ENCODE data around the gene ROR2. TPM values are rescaled to one million over a fixed set of nuclear protein-coding genes. Genes with fewer than 3 reads are reported as not detected.

Gene ROR2
- total RNA-seq, 3 donors from 2014 or later = 3.9 to 56.0 (median 6.5) TPM

DNA sequence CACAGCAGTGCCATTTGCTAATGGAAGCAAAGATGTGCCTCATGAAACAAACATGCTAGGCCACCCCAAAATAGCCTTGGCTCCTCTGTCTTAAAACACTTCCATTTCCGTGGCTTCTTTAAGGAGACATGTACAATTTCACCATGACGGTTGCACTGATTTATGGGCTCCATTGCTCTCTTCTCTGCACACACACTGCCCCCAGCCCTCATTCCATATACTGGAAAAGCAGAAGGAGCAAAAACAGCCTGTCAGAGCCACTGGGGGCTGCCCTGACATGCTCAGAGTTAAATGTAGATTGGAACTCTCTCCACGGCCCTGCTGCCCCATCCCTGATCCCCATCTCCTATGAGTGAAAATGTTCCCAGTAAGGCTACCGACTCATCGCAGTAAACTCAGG lies 114.8 kb downstream of the ROR2 start:
- Histone ChIP-seq H3K36me3 (ENCODE audit: low read depth) (no peaks in the 10 kb centered on the region), H3K4me1 (ENCODE audit: low read depth) (peaks cover 6% of the 10 kb centered on the region), H3K4me3 (no peak overlapping the region), H3K9me3 (no peaks in the 10 kb centered on the region)
- intact Hi-C loops (cut with DNase I, micrococcal nuclease) = no loop called here
- ATAC-seq (no peak), DNase-seq (no peak)
- TF ChIP-seq, protein P1, sequence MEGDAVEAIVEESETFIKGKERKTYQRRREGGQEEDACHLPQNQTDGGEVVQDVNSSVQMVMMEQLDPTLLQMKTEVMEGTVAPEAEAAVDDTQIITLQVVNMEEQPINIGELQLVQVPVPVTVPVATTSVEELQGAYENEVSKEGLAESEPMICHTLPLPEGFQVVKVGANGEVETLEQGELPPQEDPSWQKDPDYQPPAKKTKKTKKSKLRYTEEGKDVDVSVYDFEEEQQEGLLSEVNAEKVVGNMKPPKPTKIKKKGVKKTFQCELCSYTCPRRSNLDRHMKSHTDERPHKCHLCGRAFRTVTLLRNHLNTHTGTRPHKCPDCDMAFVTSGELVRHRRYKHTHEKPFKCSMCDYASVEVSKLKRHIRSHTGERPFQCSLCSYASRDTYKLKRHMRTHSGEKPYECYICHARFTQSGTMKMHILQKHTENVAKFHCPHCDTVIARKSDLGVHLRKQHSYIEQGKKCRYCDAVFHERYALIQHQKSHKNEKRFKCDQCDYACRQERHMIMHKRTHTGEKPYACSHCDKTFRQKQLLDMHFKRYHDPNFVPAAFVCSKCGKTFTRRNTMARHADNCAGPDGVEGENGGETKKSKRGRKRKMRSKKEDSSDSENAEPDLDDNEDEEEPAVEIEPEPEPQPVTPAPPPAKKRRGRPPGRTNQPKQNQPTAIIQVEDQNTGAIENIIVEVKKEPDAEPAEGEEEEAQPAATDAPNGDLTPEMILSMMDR (IDR thresholded peaks at IDR 0.05) = no peak

- ATAC-seq (no peak), DNase-seq (no peak)
- H3K4me3 ChIP-seq = no peak overlapping the region
- no peaks in the 10 kb centered on the region for H3K9me3 ChIP-seq
- no peaks in the 10 kb centered on the region for H3K36me3 ChIP-seq (ENCODE audit: low read depth)
- H3K4me1 ChIP-seq (ENCODE audit: low read depth) = peaks cover 6% of the 10 kb centered on the region
- TF ChIP-seq, protein P1 (IDR thresholded peaks at IDR 0.05) = no peak
- intact Hi-C loops (cut with DNase I, micrococcal nuclease) = no loop called here
These were observed 115.3 kb downstream of the ROR2 start for GRCh38 chr9:91834740-91835139.

DNA sequence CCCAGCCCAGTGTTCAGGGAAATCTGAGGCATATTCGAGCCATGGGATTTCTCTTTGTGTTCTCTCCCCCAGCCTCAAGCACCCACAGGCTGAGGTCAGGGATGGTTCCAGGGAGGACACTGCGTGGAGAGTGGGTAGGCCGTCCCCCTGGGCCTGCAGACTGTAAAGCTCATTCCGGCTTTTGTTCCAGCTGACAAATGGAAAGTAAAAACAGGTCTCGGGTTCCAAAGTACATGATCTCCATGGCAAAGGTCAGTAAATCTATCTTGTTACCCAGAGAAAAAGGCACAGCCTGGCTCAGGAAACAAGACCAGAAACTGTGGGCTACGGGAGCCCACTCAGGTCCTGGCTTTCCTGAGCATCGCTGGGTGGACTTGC lies 116.2 kb downstream of the ROR2 start:
- ATAC-seq (no peak), DNase-seq (no peak)
- peaks cover 6% of the 10 kb centered on the region for H3K4me1 ChIP-seq (ENCODE audit: low read depth)
- TF ChIP-seq, protein P1 (IDR thresholded peaks at IDR 0.05) = no peak
- H3K9me3 ChIP-seq = no peaks in the 10 kb centered on the region
- H3K36me3 ChIP-seq (ENCODE audit: low read depth) = no peaks in the 10 kb centered on the region
- intact Hi-C loops (cut with DNase I, micrococcal nuclease) = no loop called here
- H3K4me3 ChIP-seq = no peak overlapping the region

DNA sequence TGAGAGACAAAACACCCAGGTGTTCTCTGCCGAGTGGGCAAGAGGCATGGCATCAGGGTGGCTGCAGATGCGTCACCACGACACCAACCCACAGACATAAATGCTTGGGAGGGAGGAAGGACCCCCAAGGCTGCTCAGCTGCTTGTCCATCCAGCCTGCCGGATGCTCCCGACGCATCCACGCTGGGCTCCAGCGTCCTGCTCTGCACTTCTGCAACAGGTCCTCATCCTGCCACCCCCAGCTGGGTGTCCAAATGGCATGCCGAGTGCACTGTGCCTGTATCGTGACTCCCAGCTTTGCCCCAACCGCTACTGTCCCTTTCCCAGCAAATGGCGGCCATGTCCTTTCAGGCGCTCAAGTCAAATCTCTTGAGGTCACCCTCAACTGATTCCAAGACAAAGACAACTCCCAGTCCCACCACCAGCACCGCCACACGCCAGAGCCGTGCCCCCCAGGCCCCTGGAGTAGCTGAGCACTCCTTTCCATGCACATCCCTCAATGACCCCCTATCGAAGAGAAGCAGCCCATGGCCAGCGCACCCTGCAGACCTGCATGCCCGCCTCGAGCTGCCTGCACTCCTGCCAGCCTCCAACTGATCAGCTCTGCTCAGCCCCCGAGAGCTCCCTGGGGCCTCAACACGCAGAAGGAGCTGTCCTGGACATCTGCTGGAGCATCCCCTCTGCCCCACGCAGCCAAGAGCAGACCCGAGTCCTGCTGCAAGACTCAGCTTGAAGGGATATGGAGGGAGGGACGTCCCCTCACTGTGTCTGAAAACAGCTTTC lies 116.7 kb downstream of the ROR2 start:
- H3K9me3 ChIP-seq = no peaks in the 10 kb centered on the region
- H3K36me3 ChIP-seq (ENCODE audit: low read depth) = no peaks in the 10 kb centered on the region
- H3K4me3 ChIP-seq = no peak overlapping the region
- intact Hi-C loops (cut with DNase I, micrococcal nuclease) = no loop called here
- TF ChIP-seq, protein P1 (IDR thresholded peaks at IDR 0.05) = no peak
- no peak for ATAC-seq
- H3K4me1 ChIP-seq (ENCODE audit: low read depth) = peaks cover 1% of the 10 kb centered on the region
- no peak for DNase-seq

GRCh38 chr9:91832322-91832721 lies 117.7 kb downstream of the ROR2 start:
- Histone ChIP-seq H3K4me3 (no peak overlapping the region), H3K36me3 (ENCODE audit: low read depth) (no peaks in the 10 kb centered on the region), H3K4me1 (ENCODE audit: low read depth) (no peaks in the 10 kb centered on the region), H3K9me3 (no peaks in the 10 kb centered on the region)
- ATAC-seq (no peak), DNase-seq (no peak)
- intact Hi-C loops (cut with DNase I, micrococcal nuclease) = no loop called here
- TF ChIP-seq, protein P1 (IDR thresholded peaks at IDR 0.05) = no peak

Data from mucosa of descending colon (tissue), 3 donors.